K562 (cell line): ENCODE measurements around the gene SPOCK2.

Source experiments
- POLR2AphosphoS5 ChIP-seq: IDR thresholded peaks from 2 replicates; pipeline ENCODE4 v1.6.1; 2011; ENCODE audit warnings: mild to moderate bottlenecking, low read depth, low read length, moderate library complexity; ENCODE audit not compliant: control insufficient read depth, insufficient read depth
- SAFB2 ChIP-seq: fragments of 200-400 bp; formaldehyde crosslinking; IDR thresholded peaks from 2 replicates; pipeline ENCODE4 v1.6.1; 2018; ENCODE audit warnings: borderline replicate concordance, low read length, low read depth, moderate library complexity; ENCODE audit not compliant: severe bottlenecking

DNA sequence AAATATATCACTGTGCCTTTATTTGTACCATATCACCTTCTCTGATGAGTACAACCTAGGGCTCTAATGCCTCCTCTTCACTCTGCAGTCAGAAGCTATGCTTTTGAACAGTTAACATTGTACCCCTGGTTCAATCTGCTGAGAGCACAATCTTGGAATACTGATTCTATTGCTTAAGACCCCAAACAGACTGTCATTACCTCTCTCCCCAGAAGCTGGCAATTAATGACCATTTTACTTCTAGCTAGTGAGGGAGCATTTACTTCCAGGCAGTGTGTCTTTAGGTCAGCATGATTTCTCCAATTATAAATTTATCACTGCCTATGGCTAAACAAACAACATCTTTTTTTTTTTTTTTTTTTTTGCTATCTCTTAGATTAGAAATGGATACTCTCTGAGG, 36.0 kb upstream of the SPOCK2 start:
- TF ChIP-seq POLR2AphosphoS5 (no peak), SAFB2 (no peak)
